Vagina (tissue), 2 donors: ENCODE data around the gene UNC45A. TPM values are rescaled to one million over a fixed set of nuclear protein-coding genes. Genes with fewer than 3 reads are reported as not detected.
A peak's percentile ranks its signal among the peaks of the same experiment; 100 is the strongest.
"Not testable (repeated sequence)": the region's sequence is repeated elsewhere in the genome, so short reads cannot be mapped to it uniquely, and the experiment has no call there.

Source experiments
- DNase-seq, 2 donors: peaks; one replicate each; pipeline ENCODE4 v3.0.0-alpha.2; 2017; ENCODE audit errors: extremely low spot score in 2 of 2
- H3K27ac ChIP-seq: fragments of 200-600 bp; sonication (generic); one replicate; pipeline ENCODE4 v1.5.1; 2019
- H3K27me3 ChIP-seq: fragments of 200-600 bp; sonication (generic); one replicate; pipeline ENCODE4 v1.5.1; 2019
- H3K36me3 ChIP-seq, 2 donors: fragments of 200-600 bp; sonication (generic); one replicate each; pipeline ENCODE4 v1.5.1; 2017 to 2019
- H3K4me1 ChIP-seq: fragments of 200-600 bp; sonication (generic); one replicate; pipeline ENCODE4 v1.5.1; 2019
- H3K4me3 ChIP-seq, 2 donors: fragments of 200-600 bp; sonication (generic); 1 replicate in 1 of 2; 2 replicates in 1 of 2; pipeline ENCODE4 v1.5.1; 2016 to 2019
- H3K9me3 ChIP-seq: fragments of 200-600 bp; sonication (generic); one replicate; pipeline ENCODE4 v1.5.1; 2019
- POLR2A ChIP-seq, 2 donors: fragments of 450-650 bp; IDR thresholded peaks; one replicate each; pipeline ENCODE4 v1.6.1; 2017; ENCODE audit warnings: antibody characterized with exemption in 2 of 2, mild to moderate bottlenecking in 2 of 2, moderate library complexity in 2 of 2
- POLR2AphosphoS5 ChIP-seq, 2 donors: sonication (generic); formaldehyde crosslinking; IDR thresholded peaks; one replicate each; pipeline ENCODE4 v1.9.0; 2017; ENCODE audit warnings: antibody characterized with exemption in 2 of 2, mild to moderate bottlenecking in 2 of 2, low read depth in 1 of 2; ENCODE audit not compliant: insufficient read depth in 1 of 2
- intact Hi-C: fragments of 100-400 bp; cut with DNase I; formaldehyde crosslinking; loops from one replicate; pipeline ENCODE4 v1.15.1; 2023
- total RNA-seq: library from RNA; depleted of rRNA; stranded (reverse); fragments of >200 nt; gene quantifications from one replicate; pipeline ENCODE4 v1.2.3, GENCODE V29; 2016
- TF ChIP-seq, protein P1 (sequence below), 3 experiments: fragments of 450-650 bp in 2 of 3; fragments of 200-600 bp in 1 of 3; sonication (generic) in 1 of 3; IDR thresholded peaks; one replicate each; pipeline ENCODE4 v1.5.1; 2017 to 2019; ENCODE audit warnings: antibody characterized with exemption in 3 of 3, mild to moderate bottlenecking in 2 of 3, moderate library complexity in 2 of 3

The UNC45A gene
- total RNA-seq, 1 donor from 2014 or later, result 62.1 TPM

DNA sequence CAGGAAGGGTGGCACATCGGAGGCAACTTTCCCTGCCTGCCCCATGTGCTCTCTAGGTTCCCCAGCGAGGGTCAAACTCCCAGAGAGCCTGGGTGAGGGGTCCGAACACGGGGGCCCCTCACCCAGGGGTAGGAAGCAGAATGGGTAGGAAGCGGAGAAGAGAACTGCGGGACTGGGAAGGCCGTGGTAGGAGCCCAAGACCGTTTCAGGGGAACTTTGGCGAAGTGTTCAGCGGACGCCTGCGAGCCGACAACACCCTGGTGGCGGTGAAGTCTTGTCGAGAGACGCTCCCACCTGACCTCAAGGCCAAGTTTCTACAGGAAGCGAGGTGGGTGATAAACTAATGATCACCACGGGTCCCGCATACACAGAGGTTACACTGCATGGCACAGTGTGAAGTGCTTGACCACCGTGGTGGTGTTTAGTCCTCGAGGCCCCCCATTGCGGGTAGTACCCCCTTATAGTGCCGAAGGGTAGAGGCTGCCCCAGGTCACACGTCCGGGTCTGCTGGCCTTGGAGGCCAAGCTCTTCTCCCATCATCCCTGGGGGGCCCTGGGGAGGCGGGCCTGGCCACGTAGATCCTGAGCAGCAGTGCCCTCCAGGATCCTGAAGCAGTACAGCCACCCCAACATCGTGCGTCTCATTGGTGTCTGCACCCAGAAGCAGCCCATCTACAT is 42.4 kb upstream of the UNC45A start:
- H3K4me3 ChIP-seq, result no peak overlapping the region
- H3K36me3 ChIP-seq, result peaks cover 0 to 60% of the 10 kb centered on the region in 2 donors
- intact Hi-C loops, result no loop called here
- no peaks in the 10 kb centered on the region for H3K9me3 ChIP-seq
- TF ChIP-seq, protein P1, sequence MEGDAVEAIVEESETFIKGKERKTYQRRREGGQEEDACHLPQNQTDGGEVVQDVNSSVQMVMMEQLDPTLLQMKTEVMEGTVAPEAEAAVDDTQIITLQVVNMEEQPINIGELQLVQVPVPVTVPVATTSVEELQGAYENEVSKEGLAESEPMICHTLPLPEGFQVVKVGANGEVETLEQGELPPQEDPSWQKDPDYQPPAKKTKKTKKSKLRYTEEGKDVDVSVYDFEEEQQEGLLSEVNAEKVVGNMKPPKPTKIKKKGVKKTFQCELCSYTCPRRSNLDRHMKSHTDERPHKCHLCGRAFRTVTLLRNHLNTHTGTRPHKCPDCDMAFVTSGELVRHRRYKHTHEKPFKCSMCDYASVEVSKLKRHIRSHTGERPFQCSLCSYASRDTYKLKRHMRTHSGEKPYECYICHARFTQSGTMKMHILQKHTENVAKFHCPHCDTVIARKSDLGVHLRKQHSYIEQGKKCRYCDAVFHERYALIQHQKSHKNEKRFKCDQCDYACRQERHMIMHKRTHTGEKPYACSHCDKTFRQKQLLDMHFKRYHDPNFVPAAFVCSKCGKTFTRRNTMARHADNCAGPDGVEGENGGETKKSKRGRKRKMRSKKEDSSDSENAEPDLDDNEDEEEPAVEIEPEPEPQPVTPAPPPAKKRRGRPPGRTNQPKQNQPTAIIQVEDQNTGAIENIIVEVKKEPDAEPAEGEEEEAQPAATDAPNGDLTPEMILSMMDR (IDR thresholded peaks at IDR 0.05), result no peak
- TF ChIP-seq POLR2A (IDR thresholded peaks at IDR 0.05) (no peak), POLR2AphosphoS5 (IDR thresholded peaks at IDR 0.05; ENCODE audit: insufficient read depth in 1 of 2, low read depth in 1 of 2) (no peak)
- H3K27me3 ChIP-seq, result no peaks in the 10 kb centered on the region
- no peak overlapping the region for H3K27ac ChIP-seq
- DNase-seq, result no peak
- no peaks in the 10 kb centered on the region for H3K4me1 ChIP-seq

DNA sequence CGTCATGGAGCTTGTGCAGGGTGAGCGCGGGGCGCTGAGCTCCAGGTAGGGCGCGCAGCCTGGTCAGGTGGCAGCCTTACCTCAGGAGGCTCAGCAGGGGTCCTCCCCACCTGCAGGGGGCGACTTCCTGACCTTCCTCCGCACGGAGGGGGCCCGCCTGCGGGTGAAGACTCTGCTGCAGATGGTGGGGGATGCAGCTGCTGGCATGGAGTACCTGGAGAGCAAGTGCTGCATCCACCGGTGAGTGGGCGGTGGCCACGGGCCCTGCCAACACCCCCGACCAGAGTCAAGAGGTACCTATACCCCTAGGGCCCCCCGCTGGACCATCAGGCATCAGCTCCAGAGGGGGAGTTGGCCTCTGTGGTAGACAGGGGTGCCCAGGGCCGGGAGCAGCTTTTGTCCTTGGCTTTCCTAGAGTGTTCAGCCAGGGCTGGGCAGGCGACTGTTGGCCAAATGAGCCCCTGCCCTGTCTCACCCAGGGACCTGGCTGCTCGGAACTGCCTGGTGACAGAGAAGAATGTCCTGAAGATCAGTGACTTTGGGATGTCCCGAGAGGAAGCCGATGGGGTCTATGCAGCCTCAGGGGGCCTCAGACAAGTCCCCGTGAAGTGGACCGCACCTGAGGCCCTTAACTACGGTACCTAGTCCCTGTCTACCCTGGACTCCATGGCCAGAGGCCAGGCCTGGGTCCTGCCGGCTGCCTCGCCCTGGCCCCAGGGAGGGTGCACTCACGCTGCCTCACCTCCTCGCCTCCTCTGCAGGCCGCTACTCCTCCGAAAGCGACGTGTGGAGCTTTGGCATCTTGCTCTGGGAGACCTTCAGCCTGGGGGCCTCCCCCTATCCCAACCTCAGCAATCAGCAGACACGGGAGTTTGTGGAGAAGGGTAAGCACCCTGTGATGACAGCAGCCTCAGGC is 41.7 kb upstream of the UNC45A start:
- H3K36me3 ChIP-seq, result peaks cover 0 to 60% of the 10 kb centered on the region in 2 donors
- H3K9me3 ChIP-seq, result no peaks in the 10 kb centered on the region
- TF ChIP-seq, protein P1 (IDR thresholded peaks at IDR 0.05), result no peak
- H3K27me3 ChIP-seq, result no peaks in the 10 kb centered on the region
- no peak for DNase-seq
- H3K27ac ChIP-seq, result no peak overlapping the region
- intact Hi-C loops, result no loop called here
- H3K4me1 ChIP-seq, result no peaks in the 10 kb centered on the region
- no peak overlapping the region for H3K4me3 ChIP-seq

DNA sequence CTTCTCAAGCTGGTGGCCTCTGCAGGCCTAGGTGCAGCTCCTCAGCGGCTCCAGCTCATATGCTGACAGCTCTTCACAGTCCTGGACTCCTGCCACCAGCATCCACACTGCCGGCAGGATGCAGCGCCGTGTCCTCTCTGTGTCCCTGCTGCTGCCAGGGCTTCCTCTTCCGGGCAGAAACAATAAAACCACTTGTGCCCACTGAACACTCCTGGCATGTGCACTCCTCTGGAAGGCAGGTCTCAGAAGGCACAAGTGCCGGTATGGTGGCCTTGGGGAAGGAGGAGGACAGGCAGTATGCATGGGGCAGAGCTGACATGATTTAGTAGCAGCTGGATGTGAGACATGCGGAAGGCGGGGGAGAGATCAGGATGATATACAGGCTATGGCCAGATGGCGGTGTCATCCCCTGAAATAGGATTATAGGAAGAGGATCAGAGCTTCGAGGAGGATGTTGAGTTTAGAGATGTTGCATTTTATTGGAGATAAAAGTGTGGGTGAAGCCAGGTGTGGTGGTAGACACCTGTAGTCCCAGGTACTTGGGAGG is 39.4 kb upstream of the UNC45A start:
- intact Hi-C loops, result no loop called here
- H3K27ac ChIP-seq, result no peak overlapping the region
- H3K36me3 ChIP-seq, result peaks cover 0 to 43% of the 10 kb centered on the region in 2 donors
- H3K4me3 ChIP-seq, result no peak overlapping the region
- H3K9me3 ChIP-seq, result no peaks in the 10 kb centered on the region
- no peaks in the 10 kb centered on the region for H3K27me3 ChIP-seq
- no peaks in the 10 kb centered on the region for H3K4me1 ChIP-seq
- TF ChIP-seq POLR2A (IDR thresholded peaks at IDR 0.05), result no peak
- TF ChIP-seq, protein P1 (IDR thresholded peaks at IDR 0.05), result no peak
- no peak for DNase-seq

DNA sequence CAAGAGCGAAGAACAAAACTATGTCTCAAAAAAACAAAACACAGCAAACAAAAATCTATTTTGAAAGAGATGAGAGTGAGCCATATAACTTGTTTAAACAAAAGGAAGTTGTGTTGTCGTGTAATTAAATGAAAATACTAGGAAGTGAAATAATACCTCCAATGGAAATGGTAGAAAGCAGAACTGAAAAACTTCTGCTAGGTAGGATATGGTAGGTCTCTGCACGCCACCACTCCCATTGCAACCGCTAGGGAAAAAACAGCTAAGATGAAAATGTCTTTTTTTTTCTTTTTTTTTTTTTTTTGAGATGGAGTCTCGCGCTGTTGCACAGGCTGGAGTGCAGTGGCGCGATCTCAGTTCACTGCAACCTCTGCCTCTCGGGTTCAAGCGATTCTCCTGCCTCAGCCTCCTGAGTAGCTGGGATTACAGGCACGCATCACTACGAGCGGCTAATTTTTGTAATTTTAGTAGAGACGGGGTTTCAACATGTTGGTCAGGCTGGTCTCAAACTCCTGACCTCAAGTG is 37.9 kb upstream of the UNC45A start:
- H3K27ac ChIP-seq, intact Hi-C loops, H3K4me1 ChIP-seq, H3K4me3 ChIP-seq, H3K27me3 ChIP-seq, DNase-seq, H3K9me3 ChIP-seq: not testable (repeated sequence)
- H3K36me3 ChIP-seq, result peaks cover 0 to 27% of the 10 kb centered on the region in 2 donors

DNA sequence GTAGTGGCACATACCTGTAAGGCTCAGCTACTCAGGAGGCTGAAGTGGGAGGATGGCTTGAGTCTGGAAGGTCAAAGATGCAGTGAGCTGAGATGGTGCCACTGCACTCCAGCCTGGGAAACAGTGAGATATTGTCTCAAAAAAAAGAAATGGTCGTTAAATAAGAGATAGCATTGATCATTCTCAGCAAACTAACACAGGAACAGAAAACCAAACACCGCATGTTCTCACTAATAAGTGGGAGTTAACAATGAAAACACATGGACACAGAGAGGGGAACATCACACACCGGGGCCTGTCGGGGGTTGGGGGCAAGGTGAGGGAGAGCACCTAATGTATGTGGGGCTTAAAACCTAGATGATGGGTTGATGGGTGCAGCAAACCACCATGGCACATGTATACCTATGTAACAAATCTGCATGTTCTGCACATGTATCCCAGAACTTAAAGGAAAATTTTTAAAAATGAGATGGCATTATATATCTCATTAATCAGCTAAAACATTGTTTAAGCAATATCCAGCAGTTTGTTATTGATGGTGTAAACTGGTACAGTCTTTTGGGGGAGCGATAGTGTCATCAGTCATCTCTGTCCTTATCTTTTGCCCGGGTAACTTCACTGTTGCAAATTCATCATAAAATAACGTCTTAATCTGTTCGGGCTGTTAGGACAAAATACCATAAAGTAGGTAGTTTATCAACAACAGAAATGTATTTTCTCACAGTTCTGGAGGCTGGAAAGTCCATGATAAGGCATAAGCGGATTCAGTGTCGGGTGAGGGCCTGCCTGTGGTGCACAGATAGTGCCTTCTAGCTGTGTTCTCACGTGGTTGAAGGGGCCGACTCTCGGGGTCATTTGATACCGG is 33.7 kb upstream of the UNC45A start:
- H3K27me3 ChIP-seq, result no peaks in the 10 kb centered on the region
- intact Hi-C loops, result no loop called here
- H3K27ac ChIP-seq, result peak overlapping the region; percentile 85
- no peaks in the 10 kb centered on the region for H3K9me3 ChIP-seq
- peak overlapping the region; percentile 75 to 97 for H3K4me3 ChIP-seq
- peaks cover 18% of the 10 kb centered on the region for H3K4me1 ChIP-seq
- DNase-seq, result no peak
- no peak for TF ChIP-seq POLR2A (IDR thresholded peaks at IDR 0.05)
- TF ChIP-seq, protein P1 (IDR thresholded peaks at IDR 0.05), result no peak
- TF ChIP-seq POLR2AphosphoS5 (IDR thresholded peaks at IDR 0.05; ENCODE audit: insufficient read depth in 1 of 2, low read depth in 1 of 2), result no peak
- H3K36me3 ChIP-seq, result peaks cover 0 to 16% of the 10 kb centered on the region in 2 donors
